Thyroid gland (tissue), 4 donors: ENCODE results near the gene ZBTB12.

ENCODE experiments used
- POLR2A ChIP-seq, 2 donors: fragments of 450-650 bp; IDR thresholded peaks; one replicate each; pipeline ENCODE4 v1.6.1; 2017; ENCODE audit warnings: antibody characterized with exemption in 2 of 2, mild to moderate bottlenecking in 2 of 2, moderate library complexity in 1 of 2
- TF ChIP-seq, protein P1 (sequence below), 6 experiments: fragments of 200-600 bp in 3 of 6; fragments of 450-650 bp in 3 of 6; sonication (generic) in 3 of 6; IDR thresholded peaks; one replicate each; pipeline ENCODE4 v1.5.1; 2016 to 2019; ENCODE audit warnings: antibody characterized with exemption in 6 of 6, mild to moderate bottlenecking in 2 of 6, inconsistent platforms in 1 of 6, moderate library complexity in 1 of 6

DNA sequence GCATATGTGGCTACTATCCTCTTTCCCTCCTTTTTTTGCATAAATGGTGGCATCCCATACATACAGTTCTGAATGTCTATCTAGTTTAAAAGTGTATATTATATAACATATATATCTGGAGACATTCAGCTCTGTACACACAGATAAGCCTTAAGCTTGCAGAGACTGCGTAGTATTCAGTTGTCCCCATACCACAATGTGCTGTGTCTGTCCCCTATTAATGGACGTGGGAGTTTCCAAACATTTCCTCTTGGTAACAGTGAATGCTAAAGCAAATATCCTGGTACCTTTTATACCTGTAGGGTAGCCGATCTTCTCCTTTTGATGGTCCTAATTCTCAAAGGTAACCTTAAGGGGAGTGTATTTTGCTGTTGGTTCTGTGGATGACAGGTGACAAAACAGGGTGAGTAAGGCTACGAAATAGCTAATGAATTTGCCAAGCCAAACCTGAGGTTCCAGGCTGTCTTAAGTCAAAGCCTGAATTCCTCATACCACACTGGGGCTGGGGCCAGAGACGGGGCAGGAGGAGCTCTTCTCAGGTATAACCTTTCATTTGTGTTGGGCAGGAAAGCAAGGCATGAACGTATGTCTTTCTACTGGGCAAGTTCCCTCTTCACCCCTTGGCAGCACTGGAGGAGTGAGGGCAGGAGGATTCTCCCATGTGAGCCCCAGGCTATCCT, 17.9 kb upstream of the ZBTB12 start:
- TF ChIP-seq, protein P1, sequence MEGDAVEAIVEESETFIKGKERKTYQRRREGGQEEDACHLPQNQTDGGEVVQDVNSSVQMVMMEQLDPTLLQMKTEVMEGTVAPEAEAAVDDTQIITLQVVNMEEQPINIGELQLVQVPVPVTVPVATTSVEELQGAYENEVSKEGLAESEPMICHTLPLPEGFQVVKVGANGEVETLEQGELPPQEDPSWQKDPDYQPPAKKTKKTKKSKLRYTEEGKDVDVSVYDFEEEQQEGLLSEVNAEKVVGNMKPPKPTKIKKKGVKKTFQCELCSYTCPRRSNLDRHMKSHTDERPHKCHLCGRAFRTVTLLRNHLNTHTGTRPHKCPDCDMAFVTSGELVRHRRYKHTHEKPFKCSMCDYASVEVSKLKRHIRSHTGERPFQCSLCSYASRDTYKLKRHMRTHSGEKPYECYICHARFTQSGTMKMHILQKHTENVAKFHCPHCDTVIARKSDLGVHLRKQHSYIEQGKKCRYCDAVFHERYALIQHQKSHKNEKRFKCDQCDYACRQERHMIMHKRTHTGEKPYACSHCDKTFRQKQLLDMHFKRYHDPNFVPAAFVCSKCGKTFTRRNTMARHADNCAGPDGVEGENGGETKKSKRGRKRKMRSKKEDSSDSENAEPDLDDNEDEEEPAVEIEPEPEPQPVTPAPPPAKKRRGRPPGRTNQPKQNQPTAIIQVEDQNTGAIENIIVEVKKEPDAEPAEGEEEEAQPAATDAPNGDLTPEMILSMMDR (IDR thresholded peaks at IDR 0.05) = no peak
- TF ChIP-seq POLR2A (IDR thresholded peaks at IDR 0.05) = no peak
